Vagina (tissue), 2 donors: Measurements from ENCODE around the gene DENND5A.

Source experiments
- POLR2A ChIP-seq, 2 donors: fragments of 450-650 bp; IDR thresholded peaks; one replicate each; pipeline ENCODE4 v1.6.1; 2017; ENCODE audit warnings: antibody characterized with exemption in 2 of 2, mild to moderate bottlenecking in 2 of 2, moderate library complexity in 2 of 2
- POLR2AphosphoS5 ChIP-seq, 2 donors: sonication (generic); formaldehyde crosslinking; IDR thresholded peaks; one replicate each; pipeline ENCODE4 v1.9.0; 2017; ENCODE audit warnings: antibody characterized with exemption in 2 of 2, mild to moderate bottlenecking in 2 of 2, low read depth in 1 of 2; ENCODE audit not compliant: insufficient read depth in 1 of 2
- TF ChIP-seq, protein P1 (sequence below), 3 experiments: fragments of 450-650 bp in 2 of 3; fragments of 200-600 bp in 1 of 3; sonication (generic) in 1 of 3; IDR thresholded peaks; one replicate each; pipeline ENCODE4 v1.5.1; 2017 to 2019; ENCODE audit warnings: antibody characterized with exemption in 3 of 3, mild to moderate bottlenecking in 2 of 3, moderate library complexity in 2 of 3

DNA sequence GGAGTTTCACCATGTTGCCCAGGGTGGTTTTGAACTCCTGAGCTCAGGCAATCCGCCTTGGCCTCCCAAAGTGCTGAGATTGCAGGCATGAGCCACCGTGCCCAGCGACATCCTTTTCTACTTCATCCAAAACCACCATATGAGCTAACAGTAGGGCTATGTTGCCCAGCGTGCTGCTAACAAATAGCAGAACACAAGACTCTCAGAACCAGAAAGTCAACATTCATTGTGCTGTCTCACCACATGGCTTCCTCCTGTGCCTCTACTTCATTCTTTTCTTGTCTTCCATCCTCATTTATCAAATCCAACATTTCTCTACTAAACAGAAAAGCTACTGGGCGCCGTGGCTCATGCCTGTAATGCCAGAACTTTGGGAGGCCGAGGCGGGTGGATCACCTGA lies 12.0 kb upstream of the DENND5A start:
- TF ChIP-seq, protein P1, sequence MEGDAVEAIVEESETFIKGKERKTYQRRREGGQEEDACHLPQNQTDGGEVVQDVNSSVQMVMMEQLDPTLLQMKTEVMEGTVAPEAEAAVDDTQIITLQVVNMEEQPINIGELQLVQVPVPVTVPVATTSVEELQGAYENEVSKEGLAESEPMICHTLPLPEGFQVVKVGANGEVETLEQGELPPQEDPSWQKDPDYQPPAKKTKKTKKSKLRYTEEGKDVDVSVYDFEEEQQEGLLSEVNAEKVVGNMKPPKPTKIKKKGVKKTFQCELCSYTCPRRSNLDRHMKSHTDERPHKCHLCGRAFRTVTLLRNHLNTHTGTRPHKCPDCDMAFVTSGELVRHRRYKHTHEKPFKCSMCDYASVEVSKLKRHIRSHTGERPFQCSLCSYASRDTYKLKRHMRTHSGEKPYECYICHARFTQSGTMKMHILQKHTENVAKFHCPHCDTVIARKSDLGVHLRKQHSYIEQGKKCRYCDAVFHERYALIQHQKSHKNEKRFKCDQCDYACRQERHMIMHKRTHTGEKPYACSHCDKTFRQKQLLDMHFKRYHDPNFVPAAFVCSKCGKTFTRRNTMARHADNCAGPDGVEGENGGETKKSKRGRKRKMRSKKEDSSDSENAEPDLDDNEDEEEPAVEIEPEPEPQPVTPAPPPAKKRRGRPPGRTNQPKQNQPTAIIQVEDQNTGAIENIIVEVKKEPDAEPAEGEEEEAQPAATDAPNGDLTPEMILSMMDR (IDR thresholded peaks at IDR 0.05), result no peak
- no peak for TF ChIP-seq POLR2A (IDR thresholded peaks at IDR 0.05)
- no peak for TF ChIP-seq POLR2AphosphoS5 (IDR thresholded peaks at IDR 0.05; ENCODE audit: insufficient read depth in 1 of 2, low read depth in 1 of 2)
